Measurements from ENCODE around the gene PPP1R16B.
"Not testable (repeated sequence)": the region's sequence is repeated elsewhere in the genome, so short reads cannot be mapped to it uniquely, and the experiment has no call there.

The PPP1R16B gene

DNA sequence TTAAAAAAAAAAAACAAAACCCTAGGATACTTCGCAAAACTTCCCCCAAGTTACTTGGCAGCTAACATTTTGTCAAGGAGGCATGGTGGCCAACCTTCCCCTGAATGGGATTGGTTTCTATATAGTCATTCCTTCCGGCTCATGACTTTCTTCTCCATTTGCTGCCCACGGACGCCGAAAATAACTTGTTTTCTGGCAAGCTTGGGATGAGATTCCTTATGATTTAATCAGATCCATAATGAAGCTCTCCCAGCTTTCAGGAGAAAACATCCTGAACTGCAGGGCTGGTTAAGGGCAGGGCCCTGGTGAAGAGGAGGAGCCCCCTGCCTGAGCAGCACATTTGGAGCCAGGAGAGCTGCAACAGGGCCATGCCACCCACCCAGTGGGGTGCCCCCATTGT is 49.9 kb downstream of the PPP1R16B start:
- DNase-seq, result no peak

DNA sequence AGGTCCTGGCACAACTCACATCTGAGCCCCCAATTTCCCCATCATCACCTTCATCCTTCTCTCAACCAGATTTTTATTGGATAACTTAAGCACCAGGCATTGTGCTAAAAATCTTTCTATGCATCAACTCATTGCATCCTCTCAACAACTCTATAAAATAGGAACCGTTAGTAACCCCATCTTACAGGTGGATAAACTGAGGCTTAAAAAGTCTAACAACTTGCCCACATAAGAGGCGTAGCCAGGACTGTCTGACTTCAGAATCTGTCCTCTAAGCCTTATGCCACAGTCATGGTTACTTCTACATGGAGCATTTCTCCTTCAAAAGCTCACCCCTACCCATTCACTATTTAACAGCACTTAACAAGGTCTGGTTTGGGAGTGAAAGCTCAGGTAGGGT is 51.1 kb downstream of the PPP1R16B start:
- no peak for DNase-seq

DNA sequence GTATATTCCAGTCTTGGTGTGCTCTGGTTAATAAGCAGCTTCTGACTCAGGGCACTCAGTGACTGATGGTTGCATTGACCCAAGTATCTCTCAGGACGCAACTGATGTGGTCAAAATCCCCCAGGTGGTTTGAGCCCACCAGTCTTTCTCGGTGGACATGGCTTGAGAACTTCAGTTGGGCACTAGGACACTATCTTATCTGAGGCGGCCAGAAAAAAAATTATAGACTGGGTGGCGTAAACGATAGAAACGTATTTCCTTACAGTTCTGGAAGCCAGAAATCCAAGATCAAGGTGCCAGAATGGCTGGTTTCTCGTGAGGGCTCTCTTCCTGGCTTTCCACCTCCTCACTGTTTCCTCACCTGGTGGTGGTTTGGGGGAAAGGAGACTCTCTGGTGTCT is 52.2 kb downstream of the PPP1R16B start:
- DNase-seq, result no peak

DNA sequence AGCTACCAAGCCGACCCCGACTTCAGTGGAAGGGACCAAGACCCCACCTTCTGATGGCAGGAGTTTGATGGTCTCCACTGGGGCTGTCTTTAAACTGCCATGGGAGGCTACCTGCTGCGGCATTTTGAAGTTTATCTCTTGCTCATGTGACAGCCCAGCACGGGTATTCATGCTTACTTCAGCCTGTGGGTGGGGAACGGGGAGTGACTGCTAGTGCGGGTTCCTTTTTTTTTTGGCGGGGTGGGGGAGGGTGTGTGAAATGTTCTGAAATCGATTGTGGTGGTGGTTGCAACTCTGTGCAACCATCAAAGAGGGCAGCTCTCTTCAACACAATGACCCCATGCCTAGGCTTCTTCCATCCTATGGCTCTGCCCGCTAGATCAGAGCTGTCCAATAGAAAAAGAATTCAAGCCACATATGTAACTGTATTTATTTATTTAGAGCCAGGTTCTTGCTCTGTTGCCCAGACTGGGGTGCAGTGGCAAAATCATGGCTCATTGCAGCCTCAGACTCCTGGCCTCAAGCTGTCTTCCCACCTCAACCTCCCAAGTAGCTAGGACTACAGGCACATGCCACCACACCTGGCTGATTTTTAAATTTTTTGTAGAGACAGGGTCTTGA is 53.7 kb downstream of the PPP1R16B start:
- DNase-seq, result peak; percentile 62

DNA sequence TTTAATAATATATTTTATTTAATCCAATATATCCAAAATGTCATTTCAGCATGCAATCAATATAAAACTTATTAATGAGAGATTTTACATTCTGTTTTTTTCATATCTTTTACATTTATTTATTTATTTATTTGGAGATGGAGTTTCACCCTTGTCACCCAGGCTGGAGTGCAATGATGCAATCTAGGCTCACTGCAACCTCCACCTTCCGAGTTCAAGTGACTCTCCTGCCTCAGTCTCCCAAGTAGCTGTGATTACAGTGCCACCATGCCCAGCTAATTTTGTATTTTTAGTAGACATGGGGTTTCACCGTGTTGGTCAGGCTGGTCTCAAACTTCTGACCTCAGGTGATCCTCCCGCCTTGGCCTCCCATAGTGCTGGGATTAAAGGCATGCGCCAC is 54.4 kb downstream of the PPP1R16B start:
- DNase-seq, result not testable (repeated sequence)

DNA sequence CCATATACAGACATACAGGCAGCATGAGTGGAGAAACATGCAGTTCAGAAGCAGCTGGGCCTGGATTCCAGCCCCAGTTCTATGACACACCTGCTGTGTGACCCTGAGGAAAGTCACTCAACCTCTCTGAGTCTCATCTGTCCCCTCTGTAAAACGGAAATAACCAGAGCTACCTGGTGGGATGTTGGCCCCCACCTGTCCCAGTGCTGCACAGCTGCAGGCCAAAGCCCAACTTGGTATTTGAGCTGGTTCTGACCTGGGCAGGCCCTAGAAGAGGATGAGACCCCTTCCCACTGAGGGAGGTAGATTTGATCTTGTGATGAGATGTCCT is 55.5 kb downstream of the PPP1R16B start:
- DNase-seq, result no peak

DNA sequence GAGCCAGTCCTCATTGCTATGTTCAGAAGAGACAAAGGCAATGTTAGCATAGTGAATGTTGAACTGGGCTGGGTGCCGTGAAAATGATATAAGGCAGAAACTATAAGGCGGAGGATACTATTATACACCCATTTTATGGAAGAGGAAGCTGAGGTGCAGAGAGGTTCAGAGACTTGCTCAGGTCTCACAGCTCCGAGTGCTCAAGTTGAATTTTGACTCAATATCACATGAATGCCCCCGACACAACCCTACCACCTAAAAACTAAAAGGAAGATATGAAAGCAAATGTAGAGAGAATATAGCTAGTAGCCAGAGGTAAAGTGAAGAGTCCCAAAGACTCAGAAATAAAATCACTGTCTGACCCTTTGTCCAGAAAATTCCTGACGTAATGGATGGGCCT is 56.7 kb downstream of the PPP1R16B start:
- no peak for DNase-seq

DNA sequence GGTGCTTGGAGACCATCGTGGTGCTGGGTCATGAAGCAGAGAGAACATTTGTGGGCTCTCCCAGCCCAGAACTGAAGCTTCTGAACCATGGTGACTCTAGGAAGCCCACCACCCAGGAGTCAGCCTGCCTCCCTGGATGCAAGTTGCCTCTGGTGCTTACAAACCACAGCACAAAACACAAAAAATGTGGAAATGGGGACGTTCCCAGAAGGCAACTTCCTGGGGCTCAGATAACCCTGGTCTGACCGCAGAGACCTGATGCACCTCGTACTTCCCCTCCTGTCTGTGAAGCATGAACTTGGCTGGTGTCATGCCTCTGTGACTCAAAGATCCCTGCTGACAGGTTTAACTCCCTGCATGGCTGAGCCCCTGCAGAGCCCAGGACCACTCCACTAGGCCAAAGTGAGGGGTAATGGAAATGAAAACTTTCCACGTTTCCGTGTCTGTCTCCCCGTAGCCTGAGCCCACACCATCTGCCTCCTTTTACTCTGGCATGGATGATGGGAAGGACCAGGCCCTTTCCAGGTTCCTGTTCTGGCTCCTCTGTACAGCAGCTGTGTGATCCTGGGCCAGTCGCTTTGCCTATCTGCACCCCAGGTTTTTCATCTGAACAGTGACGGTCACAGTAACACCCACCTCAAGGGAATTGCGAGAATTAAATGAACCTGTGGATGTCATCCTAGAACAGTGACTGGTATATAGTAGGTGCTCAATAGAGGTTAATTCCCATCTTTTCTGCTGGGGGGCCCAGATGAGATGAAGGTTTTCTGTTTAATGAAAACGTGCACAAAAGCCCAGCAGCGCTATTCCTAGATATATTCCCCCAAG is 57.7 kb downstream of the PPP1R16B start:
- DNase-seq, result peak; percentile 57

DNA sequence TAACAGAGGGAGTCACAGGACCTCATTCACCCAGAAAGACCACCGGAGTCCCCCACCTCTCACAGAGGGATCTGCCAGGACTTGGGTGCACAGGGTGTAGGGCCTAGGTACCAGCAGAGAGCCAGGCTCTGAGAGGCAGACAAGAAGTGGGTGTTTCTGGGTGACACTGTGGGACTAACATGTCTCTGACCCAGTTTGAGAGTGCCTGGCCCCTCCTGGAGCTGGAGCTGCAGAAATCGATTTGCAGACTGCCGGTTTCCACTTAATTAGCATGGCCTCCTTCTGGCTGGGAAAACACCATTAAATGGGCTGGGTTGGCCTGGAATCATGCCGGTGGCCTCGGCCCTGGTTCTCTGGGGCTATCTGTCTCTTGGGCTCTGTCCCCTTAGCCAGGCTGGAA is 59.2 kb downstream of the PPP1R16B start:
- no peak for DNase-seq

DNA sequence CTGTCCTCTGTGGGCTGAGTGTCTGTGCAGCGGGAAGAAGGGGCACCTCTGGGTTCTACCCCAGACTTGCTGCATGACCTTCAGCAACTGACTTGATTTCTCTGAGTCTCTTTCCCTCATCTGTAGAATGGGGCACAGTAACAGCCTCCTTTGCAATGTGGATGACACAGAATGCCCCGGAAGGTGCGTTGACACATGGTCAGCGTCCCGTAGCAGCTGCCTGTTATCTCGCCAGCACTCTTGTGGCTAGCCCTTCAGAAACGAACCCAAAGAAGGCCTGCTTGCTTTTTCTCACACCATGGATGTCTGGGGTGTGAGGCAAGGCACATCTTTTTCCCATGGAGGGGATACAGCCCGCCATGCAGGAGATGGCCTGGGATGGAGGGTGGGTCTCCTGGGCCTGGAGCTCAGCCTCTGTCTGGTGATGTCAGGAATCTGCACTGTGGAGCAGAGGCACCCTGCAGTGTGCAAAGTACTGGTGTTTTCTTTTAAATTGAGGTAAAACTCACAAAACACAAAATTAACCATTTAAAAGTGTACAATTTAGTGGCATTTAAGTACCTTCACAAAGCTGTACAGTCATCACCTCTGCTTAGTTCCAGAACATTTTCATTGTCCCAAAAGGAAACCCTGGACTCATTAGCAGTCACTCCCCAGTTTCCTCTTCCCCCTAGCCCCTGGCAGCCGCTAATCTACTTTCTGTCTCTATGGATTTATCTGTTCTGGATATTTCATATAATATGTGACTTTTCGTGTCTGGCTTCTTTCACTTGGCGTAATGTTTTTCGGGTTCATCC is 61.0 kb downstream of the PPP1R16B start:
- no peak for DNase-seq

DNA sequence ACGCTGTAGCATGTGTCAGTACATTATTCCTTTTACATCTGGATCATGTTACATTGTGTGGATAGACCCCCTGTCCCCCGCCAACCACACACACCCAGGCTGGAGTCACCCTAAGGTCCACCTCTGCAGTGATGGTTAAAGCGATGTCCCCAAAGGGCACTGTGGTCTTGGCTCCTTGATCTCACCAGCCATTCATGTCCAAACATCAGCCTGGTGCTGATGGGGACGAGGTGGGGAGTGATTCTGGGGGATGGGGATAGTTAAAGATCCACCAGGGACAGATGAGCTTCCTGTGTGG is 61.5 kb downstream of the PPP1R16B start:
- DNase-seq, result no peak

DNA sequence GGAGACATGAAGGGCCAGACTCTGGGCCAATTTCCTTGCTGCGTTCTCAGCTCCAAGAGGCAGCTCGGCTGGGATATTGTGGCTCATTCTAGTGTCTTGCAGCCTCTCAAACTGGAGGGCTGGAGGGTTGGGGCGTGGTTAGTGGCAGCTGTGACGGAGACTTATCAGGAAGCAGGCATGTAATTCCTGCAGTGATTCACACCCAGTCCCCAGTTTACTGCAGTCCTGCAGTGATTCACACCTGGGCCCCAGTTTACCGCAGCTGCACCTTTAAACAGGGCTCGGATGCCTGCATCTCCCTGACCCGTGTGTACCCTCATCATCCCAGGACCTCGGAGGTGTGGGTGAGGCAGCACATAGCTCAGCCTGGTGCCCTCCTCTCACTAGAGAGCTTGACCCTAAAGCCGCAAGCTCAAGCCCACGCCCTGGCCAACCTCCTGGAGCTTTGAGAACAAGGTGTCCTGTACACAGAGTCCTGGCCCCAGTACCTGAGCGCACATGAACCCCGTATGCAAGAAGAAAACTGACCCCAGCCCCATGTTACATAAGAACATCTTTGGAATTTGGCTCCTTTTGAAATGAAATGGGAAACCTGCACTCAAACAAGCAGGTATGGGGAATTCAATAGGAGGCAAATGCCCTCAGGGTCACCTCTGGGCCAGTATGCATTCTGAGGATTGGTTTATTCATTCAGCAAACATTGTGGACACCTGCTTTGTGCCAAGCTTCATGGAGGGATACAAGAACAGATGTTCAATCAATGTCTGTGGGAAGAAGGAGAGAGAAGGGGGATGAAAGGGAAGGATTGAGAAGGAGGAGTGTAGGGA is 65.4 kb downstream of the PPP1R16B start:
- DNase-seq, result peak; percentile 56

DNA sequence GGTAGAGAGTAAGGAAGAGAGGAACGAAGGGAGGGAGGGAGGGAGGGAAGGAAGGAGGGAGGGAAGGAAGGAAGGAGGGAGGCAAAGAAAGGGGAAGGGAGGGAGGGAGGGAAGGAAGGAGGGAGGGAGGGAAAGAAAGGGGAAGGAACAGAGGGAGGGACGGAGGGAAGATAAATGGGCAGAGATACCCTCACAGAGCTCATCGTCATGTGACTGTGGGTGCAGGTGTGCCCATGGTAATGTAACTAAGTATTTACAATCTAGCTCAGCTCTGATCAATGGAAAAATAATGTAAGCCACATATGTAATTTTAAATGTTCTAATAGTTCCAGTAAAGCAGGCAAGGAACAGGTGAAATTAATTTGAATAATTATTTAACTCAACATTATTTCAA is 66.1 kb downstream of the PPP1R16B start:
- no peak for DNase-seq

DNA sequence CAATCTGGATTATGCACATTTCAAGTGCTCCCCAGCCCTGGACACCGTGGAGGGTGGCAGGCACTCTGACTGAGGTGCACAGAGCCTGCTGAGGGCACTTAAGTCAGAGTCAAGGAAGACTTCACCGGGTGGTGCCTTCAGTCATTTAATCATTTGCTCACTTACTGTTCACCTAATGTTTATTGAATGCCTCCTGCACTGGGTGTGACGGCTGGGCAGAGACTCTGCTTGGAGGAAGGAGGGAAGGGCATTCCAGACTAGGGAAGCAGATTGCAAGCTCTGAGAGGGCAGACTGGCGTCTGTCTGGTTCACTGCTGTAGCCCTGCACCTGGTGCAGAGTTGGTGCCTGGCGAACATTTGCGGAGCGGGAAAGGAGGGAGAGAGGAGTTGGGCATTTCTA is 66.5 kb downstream of the PPP1R16B start:
- DNase-seq, result no peak

DNA sequence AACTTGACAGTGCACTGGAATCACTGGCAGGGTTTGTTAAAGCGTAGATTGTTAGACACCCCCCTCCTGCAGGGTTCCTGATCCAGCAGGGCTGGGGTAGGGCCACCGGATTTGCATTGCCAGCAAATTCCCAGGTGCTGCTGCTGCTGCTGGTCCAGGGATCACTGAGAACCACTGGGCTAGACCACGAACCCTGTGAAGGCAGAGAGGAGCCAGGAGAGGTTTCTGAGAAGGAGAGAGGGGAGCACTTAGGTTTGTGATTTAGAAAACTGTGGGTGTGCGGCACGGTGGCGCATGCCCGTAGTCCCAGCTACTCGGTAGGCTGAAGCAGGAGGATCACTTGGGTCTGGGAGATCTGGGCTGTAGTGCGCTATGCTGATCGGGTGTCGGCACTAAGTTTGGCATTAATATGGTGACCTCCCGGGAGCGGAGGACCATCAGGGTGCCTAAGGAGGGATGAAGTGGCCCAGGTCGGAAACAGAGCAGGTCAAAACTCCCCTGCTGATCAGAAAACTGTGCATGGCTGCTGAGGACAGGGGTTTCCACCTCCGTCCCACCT is 67.1 kb downstream of the PPP1R16B start:
- peak; percentile 40 for DNase-seq

DNA sequence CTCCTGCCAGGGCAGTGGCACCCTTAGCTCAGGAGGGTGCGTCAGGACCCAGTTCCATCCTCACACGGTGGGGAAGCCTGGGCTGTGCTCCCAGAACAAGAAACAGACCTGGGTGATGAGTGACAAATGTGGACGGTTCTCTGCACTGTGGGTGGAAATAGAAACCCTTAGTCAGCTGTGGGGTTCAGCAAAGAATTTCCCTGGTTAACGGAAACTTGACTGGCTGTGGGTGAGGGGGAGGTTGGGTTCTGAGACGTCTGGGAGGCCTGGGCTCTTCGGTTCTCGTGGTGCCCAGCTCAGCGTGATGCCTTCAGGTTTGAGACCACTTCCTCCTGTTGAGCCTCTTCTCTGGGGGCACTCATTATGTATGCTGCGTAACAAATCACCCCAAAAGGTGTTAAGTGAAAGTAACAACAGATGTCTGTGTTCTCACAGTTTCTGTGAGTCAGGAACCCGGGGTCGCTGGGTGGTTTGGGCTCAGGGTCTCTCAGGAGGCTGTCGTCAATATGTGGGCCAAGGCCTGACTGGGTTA is 67.6 kb downstream of the PPP1R16B start:
- peak; percentile 90 for DNase-seq

DNA sequence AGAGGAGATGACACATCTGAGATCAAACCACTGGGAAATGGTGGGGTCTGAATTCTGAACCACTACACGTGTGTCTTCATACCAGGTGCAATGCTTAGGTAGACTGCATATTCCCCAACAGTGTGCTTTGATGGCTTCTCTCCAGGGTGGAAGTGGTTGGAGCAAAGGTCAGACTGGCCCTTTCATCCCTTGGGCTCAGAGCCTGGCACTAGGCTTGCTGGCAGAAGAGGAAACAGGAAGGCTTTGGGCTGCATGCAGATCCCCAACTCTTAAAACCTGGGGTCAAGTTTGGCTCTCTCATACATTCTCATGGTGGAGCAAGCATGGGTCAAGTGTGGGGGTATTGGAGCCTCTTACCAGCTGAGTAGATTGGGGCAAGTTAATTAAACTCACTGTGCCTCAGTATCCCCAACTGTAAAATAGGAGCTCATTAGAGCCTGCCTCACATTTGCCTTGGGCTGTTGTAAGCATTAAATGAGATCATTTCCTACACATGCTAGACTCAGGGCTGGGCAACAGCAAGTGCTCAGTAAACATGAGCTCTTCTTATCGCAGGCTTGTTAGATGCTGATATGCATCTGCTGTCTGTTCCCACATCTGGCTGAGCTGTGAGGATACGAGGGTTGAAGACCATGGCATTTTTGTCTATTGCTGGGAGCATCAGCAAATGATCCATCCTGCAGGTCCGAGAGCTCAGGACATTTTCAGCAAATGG is 69.1 kb downstream of the PPP1R16B start:
- DNase-seq, result no peak

DNA sequence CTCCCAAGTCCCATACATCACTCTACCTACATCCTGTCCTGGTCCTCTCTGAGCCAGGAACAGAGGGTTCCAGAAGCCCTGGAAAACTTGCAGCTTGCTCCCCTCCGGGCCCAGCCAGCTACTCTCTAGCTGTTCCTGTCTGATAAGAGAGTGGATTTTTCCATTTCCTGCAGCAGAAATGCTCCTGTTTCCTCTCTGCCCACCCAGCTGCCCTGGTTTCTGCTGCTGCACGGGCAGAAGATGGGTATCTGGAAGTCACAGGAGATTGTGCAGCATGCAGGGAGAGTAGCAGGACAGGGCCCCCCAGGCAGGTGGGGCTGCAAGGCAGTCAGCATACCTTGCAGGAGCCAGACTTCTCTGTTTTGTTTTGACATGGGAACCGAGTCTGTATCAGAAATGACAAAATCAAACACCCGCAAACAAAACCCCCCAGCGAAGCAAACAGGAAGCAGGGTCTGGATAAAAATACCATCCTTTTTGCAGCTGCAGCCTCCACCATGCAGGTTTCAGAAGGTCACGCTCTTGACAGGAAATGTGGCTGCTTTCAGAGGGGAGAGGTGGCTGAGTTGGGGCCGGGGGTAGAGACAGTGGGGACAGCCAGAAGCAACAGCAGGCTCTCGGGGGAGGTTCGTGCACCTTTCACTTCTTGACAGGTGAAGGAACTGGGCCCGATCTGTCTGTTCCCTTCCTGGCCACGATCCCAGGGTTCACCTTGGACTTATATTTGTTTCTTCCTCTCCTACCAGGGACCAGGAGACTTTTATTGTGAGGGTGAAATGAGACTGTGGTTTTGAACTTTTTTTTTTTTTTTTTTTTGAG is 69.9 kb downstream of the PPP1R16B start:
- peak; percentile 31 for DNase-seq

DNA sequence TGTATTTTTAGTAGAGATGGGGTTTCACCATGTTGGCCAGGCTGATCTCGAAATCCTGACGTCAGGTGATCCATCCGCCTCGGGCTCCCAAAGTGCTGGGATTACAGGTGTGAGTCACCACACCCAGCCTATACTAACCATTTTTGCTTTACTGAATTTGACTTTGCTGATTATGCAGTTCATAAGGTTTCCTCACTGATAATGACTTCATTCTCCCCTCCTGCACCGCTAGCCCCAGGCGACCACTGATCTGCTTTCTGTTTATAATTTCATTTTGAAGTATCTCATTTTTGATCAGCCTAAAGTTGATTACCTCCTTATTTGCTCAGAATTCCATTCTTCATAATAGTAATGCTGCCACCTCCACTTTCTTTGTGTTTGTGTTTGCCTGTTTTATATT is 72.0 kb downstream of the PPP1R16B start:
- DNase-seq, result no peak

DNA sequence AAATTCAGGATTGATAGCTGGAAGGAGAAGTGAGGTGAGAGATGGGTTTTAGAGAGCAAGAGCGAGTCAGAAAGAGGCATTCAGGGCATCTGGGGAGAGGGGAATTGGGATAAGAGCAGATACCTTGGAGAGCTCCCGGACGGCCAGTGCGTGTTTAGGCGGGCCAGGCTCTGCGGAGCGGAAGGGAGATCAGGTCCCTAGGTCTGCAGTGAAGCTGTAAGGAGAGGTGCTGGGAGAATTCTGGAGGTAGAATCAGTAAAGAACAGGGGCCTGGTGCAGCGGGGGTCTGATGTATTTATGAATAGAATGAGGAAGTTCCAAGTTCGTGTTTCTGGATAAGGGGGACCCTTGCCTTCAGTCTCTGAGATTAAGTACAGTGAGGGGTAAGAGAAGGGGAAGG is 73.4 kb downstream of the PPP1R16B start:
- no peak for DNase-seq

Measured in stimulated activated naive CD4-positive, alpha-beta T cell treated with Interleukin-2 at 50 U/mL for 16 hours (primary cell).